Stimulated activated CD8-positive, alpha-beta memory T cell treated with anti-CD3 and anti-CD28 coated beads, Interleukin-15, amount 100 ng/mL, for 4 hours (primary cell): ENCODE measurements around the gene EIF4H.
"Not testable (repeated sequence)": the region's sequence is repeated elsewhere in the genome, so short reads cannot be mapped to it uniquely, and the experiment has no call there.

Source experiments
- DNase-seq, 2 donors: peaks; one replicate each; pipeline ENCODE4 v3.0.0-alpha.2; 2020; ENCODE audit warnings: low read depth in 2 of 2

The EIF4H gene

GRCh38 chr7:74224907-74225306 lies 50.8 kb downstream of the EIF4H start:
- not testable (repeated sequence) for DNase-seq

GRCh38 chr7:74225400-74225799 lies 51.2 kb downstream of the EIF4H start:
- DNase-seq: no peak

GRCh38 chr7:74226633-74227032 lies 52.5 kb downstream of the EIF4H start:
- DNase-seq: no peak

GRCh38 chr7:74228951-74229900 lies 55.1 kb downstream of the EIF4H start:
- no peak for DNase-seq

- no peak for DNase-seq
These were observed 56.5 kb downstream of the EIF4H start for GRCh38 chr7:74230446-74231231.

GRCh38 chr7:74231232-74231590 lies 57.1 kb downstream of the EIF4H start:
- DNase-seq: no peak

- no peak for DNase-seq
These were observed 59.6 kb downstream of the EIF4H start for GRCh38 chr7:74233655-74234285.

GRCh38 chr7:74235518-74236268 lies 61.5 kb downstream of the EIF4H start:
- DNase-seq: no peak

- no peak for DNase-seq
These were observed 62.1 kb downstream of the EIF4H start for GRCh38 chr7:74236284-74236683.

- DNase-seq: no peak
These were observed 66.3 kb downstream of the EIF4H start for GRCh38 chr7:74240482-74240881.

GRCh38 chr7:74242122-74242443 lies 67.9 kb downstream of the EIF4H start:
- no peak for DNase-seq

GRCh38 chr7:74246497-74246896 lies 72.3 kb downstream of the EIF4H start:
- DNase-seq: no peak
